ENCODE data around the gene NPAS3.

The NPAS3 gene

DNA sequence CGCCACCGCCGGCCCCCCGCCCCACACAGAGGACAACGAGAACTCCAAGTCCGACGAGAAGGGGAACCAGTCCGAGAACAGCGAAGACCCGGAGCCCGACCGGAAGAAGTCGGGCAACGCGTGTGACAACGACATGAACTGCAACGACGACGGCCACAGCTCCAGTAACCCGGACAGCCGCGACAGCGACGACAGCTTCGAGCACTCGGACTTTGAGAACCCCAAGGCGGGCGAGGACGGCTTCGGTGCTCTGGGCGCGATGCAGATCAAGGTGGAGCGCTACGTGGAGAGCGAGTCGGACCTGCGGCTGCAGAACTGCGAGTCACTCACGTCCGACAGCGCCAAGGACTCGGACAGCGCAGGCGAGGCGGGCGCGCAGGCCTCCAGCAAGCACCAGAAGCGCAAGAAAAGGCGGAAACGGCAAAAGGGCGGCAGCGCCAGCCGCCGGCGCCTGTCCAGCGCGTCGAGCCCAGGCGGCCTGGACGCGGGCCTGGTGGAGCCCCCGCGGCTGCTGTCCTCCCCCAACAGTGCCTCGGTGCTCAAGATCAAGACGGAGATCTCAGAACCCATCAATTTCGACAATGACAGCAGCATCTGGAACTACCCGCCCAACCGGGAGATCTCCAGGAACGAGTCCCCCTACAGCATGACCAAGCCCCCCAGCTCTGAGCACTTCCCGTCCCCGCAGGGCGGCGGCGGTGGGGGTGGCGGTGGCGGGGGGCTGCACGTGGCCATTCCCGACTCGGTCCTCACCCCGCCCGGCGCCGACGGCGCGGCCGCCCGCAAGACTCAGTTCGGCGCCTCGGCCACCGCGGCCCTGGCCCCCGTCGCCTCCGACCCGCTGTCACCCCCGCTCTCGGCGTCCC is 861.3 kb downstream of the NPAS3 start:
- Histone ChIP-seq H3K4me3 (ENCODE audit: low read depth, low read length) (no peak overlapping the region), H3K9me3 (ENCODE audit: control insufficient read depth, insufficient read depth, low read depth, low read length) (no peaks in the 10 kb centered on the region), H3K4me1 (ENCODE audit: control insufficient read depth, insufficient read depth, low read length) (no peaks in the 10 kb centered on the region), H3K36me3 (ENCODE audit: control insufficient read depth in 2 of 2, insufficient read depth in 1 of 2, low read length in 2 of 2) (no peaks in the 10 kb centered on the region), H3K27ac (ENCODE audit: extremely low read depth, low read depth, low read length) (no peak overlapping the region)
- ChIA-PET CTCF (interaction anchor here (0.6 kb wide), 1 partner anchor 1650 kb away, joined by 5 read pairs; no protein-coding TSS in a partner anchor), POLR2A (no interaction called here)
- TF ChIP-seq ZNF157 (tag by site-specific recombination; IDR thresholded peaks at IDR 0.05) = no peak
- TF ChIP-seq WT1 (tag by site-specific recombination; IDR thresholded peaks at IDR 0.05) = no peak
- TF ChIP-seq ZNF747 (tag by site-specific recombination; IDR thresholded peaks at IDR 0.05) = no peak
- TF ChIP-seq, protein P1, sequence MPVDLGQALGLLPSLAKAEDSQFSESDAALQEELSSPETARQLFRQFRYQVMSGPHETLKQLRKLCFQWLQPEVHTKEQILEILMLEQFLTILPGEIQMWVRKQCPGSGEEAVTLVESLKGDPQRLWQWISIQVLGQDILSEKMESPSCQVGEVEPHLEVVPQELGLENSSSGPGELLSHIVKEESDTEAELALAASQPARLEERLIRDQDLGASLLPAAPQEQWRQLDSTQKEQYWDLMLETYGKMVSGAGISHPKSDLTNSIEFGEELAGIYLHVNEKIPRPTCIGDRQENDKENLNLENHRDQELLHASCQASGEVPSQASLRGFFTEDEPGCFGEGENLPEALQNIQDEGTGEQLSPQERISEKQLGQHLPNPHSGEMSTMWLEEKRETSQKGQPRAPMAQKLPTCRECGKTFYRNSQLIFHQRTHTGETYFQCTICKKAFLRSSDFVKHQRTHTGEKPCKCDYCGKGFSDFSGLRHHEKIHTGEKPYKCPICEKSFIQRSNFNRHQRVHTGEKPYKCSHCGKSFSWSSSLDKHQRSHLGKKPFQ (tag by site-specific recombination; IDR thresholded peaks at IDR 0.05) = no peak
- no peak for TF ChIP-seq ZNF626 (tag by site-specific recombination; IDR thresholded peaks at IDR 0.05)
- no peak for TF ChIP-seq ZNF707 (tag by site-specific recombination; IDR thresholded peaks at IDR 0.05)
- TF ChIP-seq, protein P2, sequence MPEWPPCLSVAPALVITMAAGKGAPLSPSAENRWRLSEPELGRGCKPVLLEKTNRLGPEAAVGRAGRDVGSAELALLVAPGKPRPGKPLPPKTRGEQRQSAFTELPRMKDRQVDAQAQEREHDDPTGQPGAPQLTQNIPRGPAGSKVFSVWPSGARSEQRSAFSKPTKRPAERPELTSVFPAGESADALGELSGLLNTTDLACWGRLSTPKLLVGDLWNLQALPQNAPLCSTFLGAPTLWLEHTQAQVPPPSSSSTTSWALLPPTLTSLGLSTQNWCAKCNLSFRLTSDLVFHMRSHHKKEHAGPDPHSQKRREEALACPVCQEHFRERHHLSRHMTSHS (tag by site-specific recombination; IDR thresholded peaks at IDR 0.05) = no peak
- TF ChIP-seq, protein P3, sequence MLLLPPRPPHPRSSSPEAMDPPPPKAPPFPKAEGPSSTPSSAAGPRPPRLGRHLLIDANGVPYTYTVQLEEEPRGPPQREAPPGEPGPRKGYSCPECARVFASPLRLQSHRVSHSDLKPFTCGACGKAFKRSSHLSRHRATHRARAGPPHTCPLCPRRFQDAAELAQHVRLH (tag by site-specific recombination; IDR thresholded peaks at IDR 0.05) = no peak

DNA sequence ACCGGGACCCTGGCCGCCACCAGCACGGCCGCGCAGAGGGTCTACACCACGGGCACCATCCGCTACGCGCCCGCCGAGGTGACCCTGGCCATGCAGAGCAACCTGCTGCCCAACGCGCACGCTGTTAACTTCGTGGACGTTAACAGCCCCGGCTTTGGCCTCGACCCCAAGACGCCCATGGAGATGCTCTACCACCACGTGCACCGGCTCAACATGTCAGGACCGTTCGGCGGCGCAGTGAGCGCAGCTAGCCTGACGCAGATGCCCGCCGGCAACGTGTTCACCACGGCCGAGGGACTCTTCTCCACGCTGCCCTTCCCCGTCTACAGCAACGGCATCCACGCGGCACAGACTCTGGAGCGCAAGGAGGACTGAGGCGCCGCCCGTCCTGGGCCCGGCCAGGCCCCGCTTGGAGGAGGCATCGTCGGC is 862.1 kb downstream of the NPAS3 start:
- no peaks in the 10 kb centered on the region for H3K36me3 ChIP-seq (ENCODE audit: control insufficient read depth in 2 of 2, insufficient read depth in 1 of 2, low read length in 2 of 2)
- TF ChIP-seq ZNF184 (tag by site-specific recombination; IDR thresholded peaks at IDR 0.05) (no peak), ZNF10 (tag by site-specific recombination; IDR thresholded peaks at IDR 0.05) (no peak), ZNF654 (tag by site-specific recombination; IDR thresholded peaks at IDR 0.05; ENCODE audit: low read depth) (no peak)
- no peaks in the 10 kb centered on the region for H3K4me1 ChIP-seq (ENCODE audit: control insufficient read depth, insufficient read depth, low read length)
- ChIA-PET CTCF (no interaction called here), POLR2A (no interaction called here)
- no peak overlapping the region for H3K4me3 ChIP-seq (ENCODE audit: low read depth, low read length)
- no peaks in the 10 kb centered on the region for H3K9me3 ChIP-seq (ENCODE audit: control insufficient read depth, insufficient read depth, low read depth, low read length)
- H3K27ac ChIP-seq (ENCODE audit: extremely low read depth, low read depth, low read length) = no peak overlapping the region

DNA sequence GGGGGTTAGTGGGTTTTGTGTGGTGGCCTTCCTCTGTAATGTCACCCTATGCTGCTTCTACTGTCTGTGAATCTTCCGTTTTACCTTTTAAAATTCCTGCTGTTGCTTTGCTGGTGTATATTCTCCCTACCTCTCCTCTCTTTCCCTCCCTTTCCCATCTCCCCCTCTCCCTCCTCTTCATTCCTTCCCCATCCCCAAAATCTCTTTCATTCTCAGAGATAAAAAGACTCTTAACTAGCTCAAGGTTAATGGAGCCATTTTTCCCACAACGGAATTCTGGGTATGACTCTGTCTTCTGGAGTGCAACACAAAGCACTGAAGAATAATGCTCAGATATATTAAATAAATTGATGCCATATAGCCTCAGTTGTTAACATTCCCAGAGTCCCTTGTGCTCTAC is 864.1 kb downstream of the NPAS3 start:
- H3K4me3 ChIP-seq (ENCODE audit: low read depth, low read length) = no peak overlapping the region
- ChIA-PET CTCF (interaction anchor here (0.7 to 1.2 kb wide), 2 partner anchors 10 to 1200 kb away, joined by 3 to 12 read pairs; no protein-coding TSS in a partner anchor), POLR2A (no interaction called here)
- H3K9me3 ChIP-seq (ENCODE audit: control insufficient read depth, insufficient read depth, low read depth, low read length) = no peaks in the 10 kb centered on the region
- H3K36me3 ChIP-seq (ENCODE audit: control insufficient read depth in 2 of 2, insufficient read depth in 1 of 2, low read length in 2 of 2) = no peaks in the 10 kb centered on the region
- H3K4me1 ChIP-seq (ENCODE audit: control insufficient read depth, insufficient read depth, low read length) = no peaks in the 10 kb centered on the region
- H3K27ac ChIP-seq (ENCODE audit: extremely low read depth, low read depth, low read length) = no peak overlapping the region
- TF ChIP-seq IKZF3 (tag by site-specific recombination; IDR thresholded peaks at IDR 0.05) (no peak), ZNF561 (tag by site-specific recombination; IDR thresholded peaks at IDR 0.05; ENCODE audit: borderline replicate concordance) (no peak), ZNF341 (tag by site-specific recombination; IDR thresholded peaks at IDR 0.05; ENCODE audit: low read depth) (no peak), ZNF416 (tag by site-specific recombination; IDR thresholded peaks at IDR 0.05) (no peak), ZNF302 (tag by site-specific recombination; IDR thresholded peaks at IDR 0.05; ENCODE audit: low read depth) (no peak), ZNF155 (tag by site-specific recombination; IDR thresholded peaks at IDR 0.05) (no peak), ZNF792 (tag by site-specific recombination; IDR thresholded peaks at IDR 0.05) (no peak), ZNF768 (tag by site-specific recombination; IDR thresholded peaks at IDR 0.05) (no peak), ZNF169 (tag by site-specific recombination; IDR thresholded peaks at IDR 0.05) (no peak), ZNF175 (tag by site-specific recombination; IDR thresholded peaks at IDR 0.05) (no peak)
- TF ChIP-seq, protein P4, sequence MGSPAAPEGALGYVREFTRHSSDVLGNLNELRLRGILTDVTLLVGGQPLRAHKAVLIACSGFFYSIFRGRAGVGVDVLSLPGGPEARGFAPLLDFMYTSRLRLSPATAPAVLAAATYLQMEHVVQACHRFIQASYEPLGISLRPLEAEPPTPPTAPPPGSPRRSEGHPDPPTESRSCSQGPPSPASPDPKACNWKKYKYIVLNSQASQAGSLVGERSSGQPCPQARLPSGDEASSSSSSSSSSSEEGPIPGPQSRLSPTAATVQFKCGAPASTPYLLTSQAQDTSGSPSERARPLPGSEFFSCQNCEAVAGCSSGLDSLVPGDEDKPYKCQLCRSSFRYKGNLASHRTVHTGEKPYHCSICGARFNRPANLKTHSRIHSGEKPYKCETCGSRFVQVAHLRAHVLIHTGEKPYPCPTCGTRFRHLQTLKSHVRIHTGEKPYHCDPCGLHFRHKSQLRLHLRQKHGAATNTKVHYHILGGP (tag by site-specific recombination; IDR thresholded peaks at IDR 0.05) = no peak
- TF ChIP-seq, protein P5, sequence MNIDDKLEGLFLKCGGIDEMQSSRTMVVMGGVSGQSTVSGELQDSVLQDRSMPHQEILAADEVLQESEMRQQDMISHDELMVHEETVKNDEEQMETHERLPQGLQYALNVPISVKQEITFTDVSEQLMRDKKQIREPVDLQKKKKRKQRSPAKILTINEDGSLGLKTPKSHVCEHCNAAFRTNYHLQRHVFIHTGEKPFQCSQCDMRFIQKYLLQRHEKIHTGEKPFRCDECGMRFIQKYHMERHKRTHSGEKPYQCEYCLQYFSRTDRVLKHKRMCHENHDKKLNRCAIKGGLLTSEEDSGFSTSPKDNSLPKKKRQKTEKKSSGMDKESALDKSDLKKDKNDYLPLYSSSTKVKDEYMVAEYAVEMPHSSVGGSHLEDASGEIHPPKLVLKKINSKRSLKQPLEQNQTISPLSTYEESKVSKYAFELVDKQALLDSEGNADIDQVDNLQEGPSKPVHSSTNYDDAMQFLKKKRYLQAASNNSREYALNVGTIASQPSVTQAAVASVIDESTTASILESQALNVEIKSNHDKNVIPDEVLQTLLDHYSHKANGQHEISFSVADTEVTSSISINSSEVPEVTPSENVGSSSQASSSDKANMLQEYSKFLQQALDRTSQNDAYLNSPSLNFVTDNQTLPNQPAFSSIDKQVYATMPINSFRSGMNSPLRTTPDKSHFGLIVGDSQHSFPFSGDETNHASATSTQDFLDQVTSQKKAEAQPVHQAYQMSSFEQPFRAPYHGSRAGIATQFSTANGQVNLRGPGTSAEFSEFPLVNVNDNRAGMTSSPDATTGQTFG (tag by site-specific recombination; IDR thresholded peaks at IDR 0.05; ENCODE audit: borderline replicate concordance) = no peak
- TF ChIP-seq, protein P6, sequence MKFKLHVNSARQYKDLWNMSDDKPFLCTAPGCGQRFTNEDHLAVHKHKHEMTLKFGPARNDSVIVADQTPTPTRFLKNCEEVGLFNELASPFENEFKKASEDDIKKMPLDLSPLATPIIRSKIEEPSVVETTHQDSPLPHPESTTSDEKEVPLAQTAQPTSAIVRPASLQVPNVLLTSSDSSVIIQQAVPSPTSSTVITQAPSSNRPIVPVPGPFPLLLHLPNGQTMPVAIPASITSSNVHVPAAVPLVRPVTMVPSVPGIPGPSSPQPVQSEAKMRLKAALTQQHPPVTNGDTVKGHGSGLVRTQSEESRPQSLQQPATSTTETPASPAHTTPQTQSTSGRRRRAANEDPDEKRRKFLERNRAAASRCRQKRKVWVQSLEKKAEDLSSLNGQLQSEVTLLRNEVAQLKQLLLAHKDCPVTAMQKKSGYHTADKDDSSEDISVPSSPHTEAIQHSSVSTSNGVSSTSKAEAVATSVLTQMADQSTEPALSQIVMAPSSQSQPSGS (tag by site-specific recombination; IDR thresholded peaks at IDR 0.05; ENCODE audit: low read depth) = no peak
